SK-N-SH (cell line): ENCODE results near the gene FBXW8. TPM values are rescaled to one million over a fixed set of nuclear protein-coding genes. Genes with fewer than 3 reads are reported as not detected.

Source experiments
- CTCF ChIA-PET: fragments of 300-600, 350-600 bp; formaldehyde crosslinking; extraction: SDS; loops from one replicate; lab custom pipeline; 2021; lab: Yijun Ruan, JAX
- POLR2A ChIA-PET: fragments of 350-600 bp; sonication (Branson Sonifier 250); formaldehyde crosslinking; extraction: SDS; loops from one replicate; lab custom pipeline; 2020; ENCODE audit warnings: antibody characterized with exemption, inconsistent platforms; lab: Yijun Ruan, JAX
- DNase-seq: peaks from one replicate; pipeline ENCODE4 v3.0.0; 2012
- H2AFZ ChIP-seq: fragments of 200-600 bp; sonication (generic); 2 replicates; pipeline ENCODE4 v1.8.1; 2016; ENCODE audit warnings: antibody characterized with exemption, mild to moderate bottlenecking, low read depth
- H3F3A ChIP-seq: fragments of 200-600 bp; sonication (generic); replicated peaks from 2 replicates; pipeline ENCODE3; 2016; ENCODE audit warnings: antibody characterized with exemption, mild to moderate bottlenecking; ENCODE audit not compliant: insufficient read depth
- H3K27ac ChIP-seq, 2 experiments: fragments of 200-500 bp in 1 of 2; fragments of 200-600 bp in 1 of 2; sonication (Bioruptor generic) in 1 of 2; sonication (generic), shearing (Covaris generic) in 1 of 2; 2 replicates each; pipeline versions ENCODE4 v1.5.1 to v1.6.1; 2014 to 2016; ENCODE audit warnings: low read depth in 2 of 2, inconsistent platforms in 1 of 2, low read length in 1 of 2, mild to moderate bottlenecking in 1 of 2, mixed read lengths in 1 of 2
- H3K27me3 ChIP-seq: fragments of 200-600 bp; sonication (generic), shearing (Covaris generic); 2 replicates; pipeline ENCODE4 v1.6.1; 2016; ENCODE audit warnings: mixed run types; ENCODE audit not compliant: insufficient read depth
- H3K36me3 ChIP-seq, 2 experiments: fragments of 200-500 bp in 1 of 2; fragments of 200-600 bp in 1 of 2; sonication (Bioruptor generic) in 1 of 2; sonication (generic) in 1 of 2; replicated peaks in 1 of 2; 2 replicates each; pipeline versions ENCODE3 to v1.5.1; 2014 to 2016; ENCODE audit warnings: low read length in 1 of 2, mild to moderate bottlenecking in 1 of 2; ENCODE audit not compliant: insufficient read depth in 2 of 2, control insufficient read depth in 1 of 2
- H3K4me1 ChIP-seq, 2 experiments: fragments of 200-500 bp in 1 of 2; fragments of 200-600 bp in 1 of 2; sonication (Bioruptor generic) in 1 of 2; sonication (generic), shearing (Covaris generic) in 1 of 2; 2 replicates each; pipeline versions ENCODE4 v1.5.1 to v1.6.1; 2014 to 2016; ENCODE audit warnings: low read depth in 1 of 2, low read length in 1 of 2, mixed run types in 1 of 2; ENCODE audit not compliant: insufficient read depth in 2 of 2, control insufficient read depth in 1 of 2
- H3K4me2 ChIP-seq: fragments of 200-600 bp; sonication (generic), shearing (Covaris generic); 2 replicates; pipeline ENCODE4 v1.6.1; 2017; ENCODE audit warnings: mixed run types
- H3K4me3 ChIP-seq, 2 experiments: fragments of 200-500 bp in 1 of 2; fragments of 200-600 bp in 1 of 2; sonication (Bioruptor generic) in 1 of 2; sonication (generic), shearing (Covaris generic) in 1 of 2; 2 replicates each; pipeline versions ENCODE4 v1.5.1 to v1.8.1; 2014 to 2016; ENCODE audit warnings: low read depth in 2 of 2, inconsistent platforms in 1 of 2, low read length in 1 of 2, mild to moderate bottlenecking in 1 of 2, mixed read lengths in 1 of 2, moderate library complexity in 1 of 2
- H3K79me2 ChIP-seq: fragments of 200-600 bp; sonication (generic); 2 replicates; pipeline ENCODE4 v1.8.1; 2017; ENCODE audit warnings: mild to moderate bottlenecking; ENCODE audit not compliant: insufficient read depth
- H3K9ac ChIP-seq: fragments of 200-600 bp; sonication (generic); 2 replicates; pipeline ENCODE4 v1.6.1; 2017; ENCODE audit warnings: mixed run types
- H3K9me2 ChIP-seq: fragments of 200-600 bp; sonication (generic); 2 replicates; pipeline ENCODE4 v1.6.1; 2017; ENCODE audit warnings: mixed run types
- H3K9me3 ChIP-seq: fragments of 200-600 bp; sonication (generic); 2 replicates; pipeline ENCODE4 v1.6.1; 2017; ENCODE audit warnings: mixed run types, mild to moderate bottlenecking, moderate library complexity
- H4K20me1 ChIP-seq: fragments of 200-600 bp; sonication (generic); 2 replicates; pipeline ENCODE4 v1.6.1; 2017; ENCODE audit warnings: mild to moderate bottlenecking, mixed run types; ENCODE audit not compliant: insufficient read depth
- EP300 ChIP-seq, 2 experiments: IDR thresholded peaks; 2 replicates each; pipeline versions ENCODE4 v1.4.0 to v1.6.1; 2012; ENCODE audit warnings: borderline replicate concordance in 1 of 2, low read depth in 1 of 2, low read length in 1 of 2
- EZH2phosphoT487 ChIP-seq: fragments of 200-600 bp; sonication (generic); IDR thresholded peaks from 2 replicates; pipeline ENCODE4 v1.6.1; 2017; ENCODE audit warnings: low read depth, mixed run types, mild to moderate bottlenecking, antibody characterized with exemption, moderate library complexity, borderline replicate concordance
- GABPA ChIP-seq: IDR thresholded peaks from 2 replicates; pipeline ENCODE4 v1.4.0; 2012; ENCODE audit warnings: low read depth, mild to moderate bottlenecking
- MEF2A ChIP-seq: IDR thresholded peaks from 2 replicates; pipeline ENCODE4 v1.4.0; 2012; ENCODE audit warnings: low read depth, borderline replicate concordance
- MXI1 ChIP-seq: IDR thresholded peaks from 2 replicates; pipeline ENCODE4 v1.6.1; 2012; ENCODE audit warnings: mild to moderate bottlenecking, low read depth, low read length, improper control_type of control experiment
- NRF1 ChIP-seq: IDR thresholded peaks from 2 replicates; pipeline ENCODE4 v1.6.1; 2012; ENCODE audit warnings: low read depth, mild to moderate bottlenecking, low read length
- RAD21 ChIP-seq: IDR thresholded peaks from 2 replicates; pipeline ENCODE4 v1.6.1; 2012; ENCODE audit warnings: mild to moderate bottlenecking, low read length
- RFX5 ChIP-seq: IDR thresholded peaks from 2 replicates; pipeline ENCODE4 v1.6.1; 2012; ENCODE audit warnings: mild to moderate bottlenecking, improper control_type of control experiment, low read length
- RXRA ChIP-seq: IDR thresholded peaks from 2 replicates; pipeline ENCODE4 v1.4.0; 2012; ENCODE audit warnings: low read depth, mild to moderate bottlenecking, borderline replicate concordance
- SIN3A ChIP-seq: IDR thresholded peaks from 2 replicates; pipeline ENCODE4 v1.6.1; 2012; ENCODE audit warnings: low read depth, mild to moderate bottlenecking, low read length, moderate library complexity, borderline replicate concordance
- SMC3 ChIP-seq: IDR thresholded peaks from 2 replicates; pipeline ENCODE4 v1.6.1; 2012; ENCODE audit warnings: low read depth, low read length, improper control_type of control experiment
- TAF1 ChIP-seq: IDR thresholded peaks from 2 replicates; pipeline ENCODE4 v1.6.1; 2012; ENCODE audit warnings: low read depth, mild to moderate bottlenecking, low read length, moderate library complexity, borderline replicate concordance
- TEAD4 ChIP-seq: IDR thresholded peaks from 2 replicates; pipeline ENCODE4 v1.4.0; 2012; ENCODE audit warnings: mild to moderate bottlenecking, borderline replicate concordance; ENCODE audit not compliant: insufficient read depth
- YY1 ChIP-seq: IDR thresholded peaks from 2 replicates; pipeline ENCODE4 v1.4.0; 2012; ENCODE audit warnings: low read depth, mild to moderate bottlenecking
- WGBS: methylation state at CpG from one replicate; pipeline ENCODE4 v1.1.6; 2017; ENCODE audit warnings: low lambda C conversion rate; 5-methylcytosine and 5-hydroxymethylcytosine counted together
- polyA plus RNA-seq, 3 experiments: library from polyadenylated mRNA; depleted of rRNA; stranded (reverse); fragments of >200 nt; gene quantifications; 2 replicates each; pipeline ENCODE4 v1.2.3, GENCODE V29; 2012
- TF ChIP-seq, protein P1 (sequence below): fragments of 150-350 bp; IDR thresholded peaks from 2 replicates; pipeline ENCODE4 v1.6.1; 2017; ENCODE audit warnings: antibody characterized with exemption, low read length, low read depth, borderline replicate concordance
- TF ChIP-seq, protein P2 (sequence below): IDR thresholded peaks from 2 replicates; pipeline ENCODE4 v1.4.0; 2012; ENCODE audit warnings: low read depth, borderline replicate concordance

The FBXW8 gene
- polyA plus RNA-seq, 1 of the 3 experiments (the other 2 are of a cell fraction): 15.6 TPM

DNA sequence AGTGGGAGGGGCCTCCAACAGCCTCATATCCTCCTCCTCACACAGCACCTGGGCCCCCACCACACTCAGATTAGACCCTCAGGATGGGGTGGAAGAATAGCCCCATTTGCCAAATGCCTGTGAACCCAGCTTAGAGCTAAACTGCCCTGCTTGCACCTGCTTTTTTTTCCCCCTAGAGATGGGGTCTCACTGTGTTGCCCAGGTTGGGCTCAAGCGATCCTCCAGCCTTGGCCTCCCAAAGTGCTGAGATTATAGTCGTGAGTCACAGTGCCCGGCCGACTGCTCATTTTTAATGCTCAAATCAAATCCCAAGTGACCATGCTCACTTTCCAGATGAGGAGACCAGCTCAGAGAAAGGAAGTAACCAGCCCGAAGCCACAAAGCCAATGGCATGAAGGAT, 161.4 kb downstream of the FBXW8 start:
- no peak overlapping the region for H3K4me2 ChIP-seq
- TF ChIP-seq, protein P1, sequence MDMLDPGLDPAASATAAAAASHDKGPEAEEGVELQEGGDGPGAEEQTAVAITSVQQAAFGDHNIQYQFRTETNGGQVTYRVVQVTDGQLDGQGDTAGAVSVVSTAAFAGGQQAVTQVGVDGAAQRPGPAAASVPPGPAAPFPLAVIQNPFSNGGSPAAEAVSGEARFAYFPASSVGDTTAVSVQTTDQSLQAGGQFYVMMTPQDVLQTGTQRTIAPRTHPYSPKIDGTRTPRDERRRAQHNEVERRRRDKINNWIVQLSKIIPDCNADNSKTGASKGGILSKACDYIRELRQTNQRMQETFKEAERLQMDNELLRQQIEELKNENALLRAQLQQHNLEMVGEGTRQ: no peak
- TF ChIP-seq, all 33 proteins: peak for 0
- H3K4me3 ChIP-seq: no peak overlapping the region
- no peaks in the 10 kb centered on the region; the same call in 1 of the 2 replicates for H3K27me3 ChIP-seq
- no peak overlapping the region for H3K27ac ChIP-seq
- no peaks in the 10 kb centered on the region for H3K36me3 ChIP-seq
- no peaks in the 10 kb centered on the region for H4K20me1 ChIP-seq
- H3K9ac ChIP-seq: no peak overlapping the region
- 77% methylated on average over 4 of the region's 5 CpGs for WGBS
- no peaks in the 10 kb centered on the region for H3K9me3 ChIP-seq
- H3K9me2 ChIP-seq: no peaks in the 10 kb centered on the region
- POLR2A ChIA-PET: no interaction called here
- H3F3A ChIP-seq: no peaks in the 10 kb centered on the region
- no peak overlapping the region for H2AFZ ChIP-seq
- CTCF ChIA-PET: no interaction called here
- no peak for DNase-seq
- H3K79me2 ChIP-seq: no peaks in the 10 kb centered on the region
- H3K4me1 ChIP-seq: no peaks in the 10 kb centered on the region; a peak in 1 of 4 replicates

DNA sequence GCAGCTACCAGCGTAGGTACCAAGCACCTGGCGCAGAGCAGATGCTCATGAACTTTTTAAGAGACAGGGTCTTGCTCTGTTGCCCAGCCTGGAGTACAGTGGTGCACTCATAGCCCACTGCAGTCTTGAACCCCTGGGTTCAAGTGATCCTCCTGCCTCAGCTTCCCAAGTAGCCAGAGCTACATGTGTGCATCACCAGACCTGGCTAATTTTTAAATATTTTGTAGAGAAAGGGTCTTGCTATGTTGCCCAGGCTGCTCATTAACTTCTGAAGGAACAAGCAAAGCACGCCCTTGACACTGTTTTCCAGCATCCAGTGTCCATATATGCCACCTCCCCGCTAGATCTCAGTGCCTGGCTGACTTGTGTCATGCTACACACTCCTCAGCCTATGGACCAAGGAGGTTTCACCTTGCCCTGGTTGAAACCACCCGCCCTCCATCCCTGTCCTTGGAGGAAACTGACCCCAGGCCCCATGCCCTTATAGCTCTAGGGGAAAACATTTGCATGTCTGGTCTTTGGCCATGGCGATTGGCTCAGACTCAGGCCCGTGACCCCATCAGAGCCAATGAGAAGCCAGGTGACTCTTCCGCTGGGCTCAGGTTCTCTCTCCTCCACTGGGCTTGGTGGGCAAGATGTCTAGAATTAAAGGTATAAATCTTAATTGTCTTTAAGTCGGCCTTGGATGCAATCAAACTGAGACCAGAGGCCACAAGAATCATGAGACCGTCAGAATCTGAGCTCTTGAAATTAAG, 162.2 kb downstream of the FBXW8 start:
- whole genome bisulfite sequencing: 60% methylated on average over 10 of the region's 10 CpGs
- CTCF ChIA-PET: no interaction called here

DNA sequence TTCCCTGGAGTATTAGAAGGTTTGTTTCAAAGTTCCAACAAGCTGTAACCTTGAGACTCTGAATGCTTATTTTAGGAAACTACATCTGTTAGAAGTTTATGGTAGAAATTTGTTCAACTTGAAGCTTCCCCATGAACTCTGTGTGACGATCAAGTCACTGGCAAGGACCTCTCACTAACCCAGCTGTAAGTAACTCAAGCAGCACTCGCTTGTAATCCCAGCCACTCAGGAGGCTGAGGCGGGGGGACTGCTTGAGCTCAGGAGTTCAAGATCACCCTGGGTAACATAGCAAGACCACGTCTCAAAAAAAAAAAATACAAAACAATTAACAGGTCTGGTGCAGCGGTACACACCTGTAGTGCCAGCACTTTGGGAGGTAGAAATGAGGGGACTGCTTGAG, 162.9 kb downstream of the FBXW8 start:
- CTCF ChIA-PET: interaction anchor here (1.3 kb wide), 1 partner anchor 9 kb away, joined by 3 read pairs; no protein-coding TSS in a partner anchor
- 72% methylated on average over 5 of the region's 5 CpGs for WGBS
- Histone ChIP-seq H4K20me1 (no peaks in the 10 kb centered on the region), H3K9me2 (no peaks in the 10 kb centered on the region), H3K27me3 (no peaks in the 10 kb centered on the region; the same call in 1 of the 2 replicates), H3K27ac (no peak overlapping the region), H3F3A (no peaks in the 10 kb centered on the region), H3K4me3 (no peak overlapping the region), H3K4me2 (no peak overlapping the region), H3K36me3 (no peaks in the 10 kb centered on the region), H3K4me1 (no peaks in the 10 kb centered on the region; a peak in 1 of 4 replicates), H3K9me3 (no peaks in the 10 kb centered on the region), H2AFZ (no peak overlapping the region), H3K9ac (no peak overlapping the region), H3K79me2 (no peaks in the 10 kb centered on the region)
- DNase-seq: no peak
- POLR2A ChIA-PET: no interaction called here
- TF ChIP-seq EP300 (IDR thresholded peaks at IDR 0.05; ENCODE audit: borderline replicate concordance in 1 of 2, low read depth in 1 of 2, low read length in 1 of 2): no peak
- TF ChIP-seq TEAD4: no peak
- TF ChIP-seq RAD21: no peak
- TF ChIP-seq, protein P1: no peak
- TF ChIP-seq TAF1: no peak
- no peak for TF ChIP-seq SIN3A
- no peak for TF ChIP-seq NRF1
- no peak for TF ChIP-seq SMC3
- TF ChIP-seq RXRA: no peak
- no peak for TF ChIP-seq YY1
- TF ChIP-seq GABPA: no peak
- TF ChIP-seq RFX5: no peak
- TF ChIP-seq, protein P2, sequence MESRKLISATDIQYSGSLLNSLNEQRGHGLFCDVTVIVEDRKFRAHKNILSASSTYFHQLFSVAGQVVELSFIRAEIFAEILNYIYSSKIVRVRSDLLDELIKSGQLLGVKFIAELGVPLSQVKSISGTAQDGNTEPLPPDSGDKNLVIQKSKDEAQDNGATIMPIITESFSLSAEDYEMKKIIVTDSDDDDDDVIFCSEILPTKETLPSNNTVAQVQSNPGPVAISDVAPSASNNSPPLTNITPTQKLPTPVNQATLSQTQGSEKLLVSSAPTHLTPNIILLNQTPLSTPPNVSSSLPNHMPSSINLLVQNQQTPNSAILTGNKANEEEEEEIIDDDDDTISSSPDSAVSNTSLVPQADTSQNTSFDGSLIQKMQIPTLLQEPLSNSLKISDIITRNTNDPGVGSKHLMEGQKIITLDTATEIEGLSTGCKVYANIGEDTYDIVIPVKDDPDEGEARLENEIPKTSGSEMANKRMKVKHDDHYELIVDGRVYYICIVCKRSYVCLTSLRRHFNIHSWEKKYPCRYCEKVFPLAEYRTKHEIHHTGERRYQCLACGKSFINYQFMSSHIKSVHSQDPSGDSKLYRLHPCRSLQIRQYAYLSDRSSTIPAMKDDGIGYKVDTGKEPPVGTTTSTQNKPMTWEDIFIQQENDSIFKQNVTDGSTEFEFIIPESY: no peak
- no peak for TF ChIP-seq MEF2A

More for the DNA sequence above, 162.2 kb downstream of the FBXW8 start:
- TF ChIP-seq GABPA (no peak), RAD21 (no peak), MXI1 (no peak), EZH2phosphoT487 (no peak)
- Histone ChIP-seq H3F3A (no peaks in the 10 kb centered on the region), H4K20me1 (no peaks in the 10 kb centered on the region), H3K9me2 (no peaks in the 10 kb centered on the region), H3K4me1 (no peaks in the 10 kb centered on the region; a peak in 1 of 4 replicates), H3K9me3 (no peaks in the 10 kb centered on the region), H3K79me2 (no peaks in the 10 kb centered on the region), H2AFZ (no peak overlapping the region), H3K4me3 (no peak overlapping the region), H3K9ac (no peak overlapping the region), H3K4me2 (no peak overlapping the region), H3K27ac (no peak overlapping the region), H3K27me3 (no peaks in the 10 kb centered on the region; the same call in 1 of the 2 replicates), H3K36me3 (no peaks in the 10 kb centered on the region)
- POLR2A ChIA-PET: no interaction called here
- no peak for DNase-seq
